ENCODE measurements around the gene ZNF600. TPM values are rescaled to one million over a fixed set of nuclear protein-coding genes. Genes with fewer than 3 reads are reported as not detected.

Gene ZNF600
- total and polyA plus RNA-seq, 9 of the 15 experiments (the other 6 are each of a cell fraction or from before 2014, with no cell fraction given): 5.7 to 21.5 (median 17.6) TPM

DNA sequence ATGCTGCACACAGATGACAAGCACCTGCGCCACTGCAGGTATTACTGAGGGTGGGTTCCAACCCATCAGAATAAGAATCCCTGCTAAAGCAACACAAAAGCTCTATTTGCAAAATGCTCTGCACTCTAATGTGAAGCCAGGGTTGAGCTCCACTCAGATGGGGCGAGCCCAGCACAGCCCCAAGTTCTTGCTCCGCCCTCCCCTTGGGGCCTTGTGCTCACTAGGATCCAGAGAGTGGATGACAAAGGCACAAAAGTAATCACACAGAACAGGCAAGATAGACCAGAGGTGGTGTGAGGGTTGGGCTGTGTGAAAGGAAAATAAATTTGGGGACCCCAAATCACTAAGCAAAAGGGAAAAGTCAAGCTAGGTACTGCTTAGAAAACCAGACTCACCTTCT, 43.5 kb downstream of the ZNF600 start (continued):
- TF ChIP-seq POLR3G (IDR thresholded peaks at IDR 0.05; ENCODE audit: extremely low read depth, insufficient read length, insufficient replicate concordance) (no peak), RBM22 (IDR thresholded peaks at IDR 0.05; ENCODE audit: low read depth, low read length, poor library complexity, severe bottlenecking) (no peak), ZBTB17 (CRISPR knock-in tag; IDR thresholded peaks at IDR 0.05) (no peak), ZBED1 (IDR thresholded peaks at IDR 0.05) (no peak), FOXJ2 (tag; IDR thresholded peaks at IDR 0.05) (no peak), ZNF444 (CRISPR knock-in tag; IDR thresholded peaks at IDR 0.05) (no peak), ZBTB11 (CRISPR knock-in tag; IDR thresholded peaks at IDR 0.05) (no peak), SRSF1 (IDR thresholded peaks at IDR 0.05; ENCODE audit: low read depth, low read length) (no peak), THAP12 (CRISPR knock-in tag; IDR thresholded peaks at IDR 0.05) (no peak)
- TF ChIP-seq, protein P1, sequence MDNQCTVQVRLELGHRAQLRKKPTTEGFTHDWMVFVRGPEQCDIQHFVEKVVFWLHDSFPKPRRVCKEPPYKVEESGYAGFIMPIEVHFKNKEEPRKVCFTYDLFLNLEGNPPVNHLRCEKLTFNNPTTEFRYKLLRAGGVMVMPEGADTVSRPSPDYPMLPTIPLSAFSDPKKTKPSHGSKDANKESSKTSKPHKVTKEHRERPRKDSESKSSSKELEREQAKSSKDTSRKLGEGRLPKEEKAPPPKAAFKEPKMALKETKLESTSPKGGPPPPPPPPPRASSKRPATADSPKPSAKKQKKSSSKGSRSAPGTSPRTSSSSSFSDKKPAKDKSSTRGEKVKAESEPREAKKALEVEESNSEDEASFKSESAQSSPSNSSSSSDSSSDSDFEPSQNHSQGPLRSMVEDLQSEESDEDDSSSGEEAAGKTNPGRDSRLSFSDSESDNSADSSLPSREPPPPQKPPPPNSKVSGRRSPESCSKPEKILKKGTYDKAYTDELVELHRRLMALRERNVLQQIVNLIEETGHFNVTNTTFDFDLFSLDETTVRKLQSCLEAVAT (IDR thresholded peaks at IDR 0.05): no peak
